OCI-LY1 (cell line): ENCODE measurements around the gene APOF.

Source experiments
- CTCF ChIP-seq: fragments of 200-600 bp; sonication (generic), shearing (Covaris generic); IDR thresholded peaks from 2 replicates; pipeline ENCODE4 v1.5.1; 2017; ENCODE audit warnings: mild to moderate bottlenecking, antibody characterized with exemption, low read length, moderate library complexity, mixed read lengths
- EZH2 ChIP-seq: fragments of 200-600 bp; sonication (generic), shearing (Covaris generic); IDR thresholded peaks from 2 replicates; pipeline ENCODE4 v1.8.0; 2017; ENCODE audit warnings: borderline replicate concordance, mixed run types, mild to moderate bottlenecking, antibody characterized with exemption, low read length, moderate library complexity, mixed read lengths

DNA sequence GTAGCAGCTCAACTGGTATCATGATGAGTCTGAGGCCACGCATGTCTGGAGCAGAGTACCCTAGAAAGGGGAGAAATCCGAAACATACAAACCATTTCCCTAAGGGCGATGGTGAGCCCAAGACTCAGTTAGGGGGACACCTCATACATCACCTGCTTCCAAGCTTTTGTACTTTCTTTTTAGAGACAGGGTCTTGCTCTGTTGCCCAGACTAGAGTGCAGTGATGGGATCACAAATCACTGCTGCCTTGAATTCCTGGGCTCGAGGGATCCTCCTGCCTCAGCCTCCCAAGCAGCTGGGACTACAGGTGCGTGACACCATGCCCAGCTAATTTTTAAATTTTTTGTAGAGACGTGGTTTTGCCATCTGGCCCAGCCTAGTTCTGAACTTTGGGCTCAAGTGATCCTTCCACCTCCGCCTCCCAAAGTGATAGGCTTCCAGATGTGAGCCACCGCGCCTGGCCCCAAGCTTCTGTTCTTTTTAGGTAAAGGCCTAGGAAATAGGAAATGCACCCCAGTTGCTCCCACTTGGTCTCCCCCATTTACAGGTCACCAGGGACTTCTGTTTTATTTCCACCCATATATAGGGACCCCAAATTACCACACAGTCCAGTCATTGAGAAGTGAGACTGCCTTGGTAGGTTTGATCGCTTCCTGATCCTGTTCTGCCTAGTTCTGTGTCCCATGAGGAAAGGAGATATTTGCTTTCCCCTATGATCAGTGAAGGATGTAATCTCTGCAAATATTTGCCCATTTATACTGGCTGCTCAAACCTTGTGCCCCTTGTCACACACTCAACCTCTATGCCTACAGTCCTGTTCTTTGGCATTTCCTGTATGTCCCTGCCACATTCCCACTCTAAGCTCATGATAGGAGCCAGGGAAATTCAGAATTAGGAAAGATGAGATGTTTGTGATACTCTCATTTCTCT, at the start of gene APOF:
- no peak for TF ChIP-seq CTCF
- no peak for TF ChIP-seq EZH2
